WTC11 (cell line): ENCODE measurements around the gene KLK1. TPM values are rescaled to one million over a fixed set of nuclear protein-coding genes. Genes with fewer than 3 reads are reported as not detected.
A peak's percentile ranks its signal among the peaks of the same experiment; 100 is the strongest.

Experiments
- ATAC-seq: fragments of 200-7000 bp; cut with Tn5 transposase; 2 replicates; pipeline ENCODE4 v1.10.0; 2021; ENCODE audit warnings: mild to moderate bottlenecking, moderate library complexity
- CTCF ChIA-PET: fragments of 300-600 bp; sonication (Branson Sonifier 250); formaldehyde crosslinking; loops from one replicate; lab custom pipeline; 2021; ENCODE audit warnings: antibody characterized with exemption; lab: Charles Lee
- POLR2A ChIA-PET: fragments of 350-600 bp; sonication (Branson Sonifier 250); formaldehyde crosslinking; loops from one replicate; lab custom pipeline; 2021; ENCODE audit warnings: antibody characterized with exemption; lab: Charles Lee
- DNase-seq: peaks from one replicate; pipeline ENCODE4 v3.0.0; 2021; ENCODE audit warnings: low spot score
- H3K27ac Mint-ChIP-seq: 2 replicates; pipeline ENCODE4 v1.8.0; 2021; ENCODE audit warnings: mixed read lengths
- H3K27me3 Mint-ChIP-seq: 2 replicates; pipeline ENCODE4 v1.8.0; 2021; ENCODE audit warnings: low read depth, mild to moderate bottlenecking, moderate library complexity, mixed read lengths
- H3K36me3 Mint-ChIP-seq: 2 replicates; pipeline ENCODE4 v1.8.0; 2021; ENCODE audit warnings: mixed read lengths
- H3K4me1 Mint-ChIP-seq: 2 replicates; pipeline ENCODE4 v1.8.0; 2022; ENCODE audit warnings: mixed read lengths
- H3K4me3 Mint-ChIP-seq: 2 replicates; pipeline ENCODE4 v1.8.0; 2021; ENCODE audit warnings: mild to moderate bottlenecking, moderate library complexity, mixed read lengths
- H3K9me3 Mint-ChIP-seq: 2 replicates; pipeline ENCODE4 v1.8.0; 2021; ENCODE audit warnings: mixed read lengths
- CREB1 ChIP-seq: sonication (generic); formaldehyde crosslinking; IDR thresholded peaks from 2 replicates; pipeline ENCODE4 v1.8.0; 2023; ENCODE audit warnings: mild to moderate bottlenecking, missing genetic modification reagents
- ESRRA ChIP-seq: sonication (generic); formaldehyde crosslinking; IDR thresholded peaks from 2 replicates; pipeline ENCODE4 v1.8.1; 2022; ENCODE audit warnings: mild to moderate bottlenecking, missing genetic modification reagents, borderline replicate concordance
- FOXP1 ChIP-seq: sonication (generic); formaldehyde crosslinking; IDR thresholded peaks from 2 replicates; pipeline ENCODE4 v1.8.0; 2022; ENCODE audit warnings: missing genetic modification reagents, mild to moderate bottlenecking, moderate library complexity, borderline replicate concordance
- GABPB1 ChIP-seq: sonication (generic); formaldehyde crosslinking; IDR thresholded peaks from 2 replicates; pipeline ENCODE4 v1.8.1; 2023; ENCODE audit warnings: mild to moderate bottlenecking, missing genetic modification reagents
- KAT7 ChIP-seq: sonication (generic); formaldehyde crosslinking; IDR thresholded peaks from 2 replicates; pipeline ENCODE4 v1.8.1; 2023; ENCODE audit warnings: missing genetic modification reagents, mild to moderate bottlenecking, borderline replicate concordance
- PRRX2 ChIP-seq: fragments of 250-450 bp; sonication (Bioruptor Pico); IDR thresholded peaks from 2 replicates; pipeline ENCODE4 v1.8.0; 2021; ENCODE audit warnings: mild to moderate bottlenecking
- RORB ChIP-seq: fragments of 250-450 bp; sonication (Bioruptor Pico); IDR thresholded peaks from 2 replicates; pipeline ENCODE4 v1.9.0; 2021; ENCODE audit warnings: mild to moderate bottlenecking
- ZNF423 ChIP-seq: fragments of 250-450 bp; sonication (Bioruptor Pico); IDR thresholded peaks from 2 replicates; pipeline ENCODE4 v2.1.2; 2022; ENCODE audit warnings: mild to moderate bottlenecking, moderate library complexity
- total RNA-seq: library from RNA; stranded (reverse); gene quantifications from 3 replicates; pipeline ENCODE4 v1.2.3, GENCODE V29; 2021
- TF ChIP-seq, protein P1 (sequence below): fragments of 250-450 bp; sonication (Bioruptor Pico); IDR thresholded peaks from 2 replicates; pipeline ENCODE4 v2.1.2; 2022; ENCODE audit warnings: mild to moderate bottlenecking, moderate library complexity
- TF ChIP-seq, protein P2 (sequence below): sonication (generic); formaldehyde crosslinking; IDR thresholded peaks from 2 replicates; pipeline ENCODE4 v1.8.1; 2022; ENCODE audit warnings: missing genetic modification reagents, borderline replicate concordance
- TF ChIP-seq, protein P3 (sequence below): sonication (generic); formaldehyde crosslinking; IDR thresholded peaks from 2 replicates; pipeline ENCODE4 v1.8.0; 2022; ENCODE audit warnings: mild to moderate bottlenecking, missing genetic modification reagents
- TF ChIP-seq, protein P4 (sequence below): sonication (generic); formaldehyde crosslinking; IDR thresholded peaks from 2 replicates; pipeline ENCODE4 v1.8.1; 2022; ENCODE audit warnings: mild to moderate bottlenecking, missing genetic modification reagents, moderate library complexity, borderline replicate concordance
- TF ChIP-seq, protein P5 (sequence below): sonication (generic); formaldehyde crosslinking; IDR thresholded peaks from 2 replicates; pipeline ENCODE4 v1.8.0; 2023; ENCODE audit warnings: missing genetic modification reagents, mild to moderate bottlenecking, borderline replicate concordance
- TF ChIP-seq, protein P6 (sequence below): sonication (generic); formaldehyde crosslinking; IDR thresholded peaks from 2 replicates; pipeline ENCODE4 v1.8.0; 2022; ENCODE audit warnings: missing genetic modification reagents
- TF ChIP-seq, protein P7 (sequence below): sonication (generic); formaldehyde crosslinking; IDR thresholded peaks from 2 replicates; pipeline ENCODE4 v1.8.1; 2022; ENCODE audit warnings: mild to moderate bottlenecking, moderate library complexity, missing genetic modification reagents

Gene KLK1
- total RNA-seq, 1 experiment from 2014 or later = 3.9 TPM

DNA sequence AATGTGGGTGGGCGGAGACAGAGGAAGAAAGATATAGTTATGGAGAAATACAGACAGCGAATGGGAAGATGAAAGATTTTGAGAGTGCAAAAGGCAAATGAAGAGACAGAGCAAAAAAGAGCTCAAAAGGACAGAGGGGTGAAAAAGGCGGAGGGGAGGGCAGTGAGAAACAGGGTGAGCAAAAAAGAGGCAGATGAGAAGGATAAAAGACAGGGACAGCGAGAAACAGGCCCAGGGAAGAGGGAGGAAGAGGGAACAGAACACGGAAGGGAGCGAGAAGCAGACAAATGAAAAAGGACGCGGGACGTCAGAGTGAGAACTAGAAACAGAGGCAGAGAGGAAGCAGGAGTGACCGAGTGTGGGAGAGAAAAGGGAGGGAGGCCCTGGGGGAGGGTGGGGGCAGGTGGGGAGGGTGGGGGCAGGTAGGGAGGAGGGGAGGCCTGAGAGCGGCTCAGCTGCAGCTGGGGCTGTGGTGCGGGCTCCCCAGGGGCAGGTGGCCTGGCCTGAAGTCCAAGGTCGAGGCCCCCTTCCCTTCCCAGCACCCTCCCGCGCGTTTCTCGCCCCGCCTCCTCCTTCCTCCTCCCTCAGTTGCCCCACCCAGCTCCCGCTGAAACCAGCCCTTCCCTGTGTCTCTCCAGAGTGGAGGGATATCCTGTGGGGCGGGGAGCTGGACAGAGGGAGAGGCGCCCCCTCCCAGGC, 2.9 kb downstream of the KLK1 start:
- CTCF ChIA-PET = interaction anchor here (0.7 to 1.4 kb wide), 8 partner anchors 9 to 265 kb away, joined by 3 to 5 read pairs (median 3); no protein-coding TSS in a partner anchor
- TF ChIP-seq CREB1 (CRISPR knock-in tag) = no peak
- TF ChIP-seq, protein P1, sequence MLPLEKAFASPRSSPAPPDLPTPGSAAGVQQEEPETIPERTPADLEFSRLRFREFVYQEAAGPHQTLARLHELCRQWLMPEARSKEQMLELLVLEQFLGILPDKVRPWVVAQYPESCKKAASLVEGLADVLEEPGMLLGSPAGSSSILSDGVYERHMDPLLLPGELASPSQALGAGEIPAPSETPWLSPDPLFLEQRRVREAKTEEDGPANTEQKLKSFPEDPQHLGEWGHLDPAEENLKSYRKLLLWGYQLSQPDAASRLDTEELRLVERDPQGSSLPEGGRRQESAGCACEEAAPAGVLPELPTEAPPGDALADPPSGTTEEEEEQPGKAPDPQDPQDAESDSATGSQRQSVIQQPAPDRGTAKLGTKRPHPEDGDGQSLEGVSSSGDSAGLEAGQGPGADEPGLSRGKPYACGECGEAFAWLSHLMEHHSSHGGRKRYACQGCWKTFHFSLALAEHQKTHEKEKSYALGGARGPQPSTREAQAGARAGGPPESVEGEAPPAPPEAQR (CRISPR knock-in tag) = no peak
- TF ChIP-seq, protein P2, sequence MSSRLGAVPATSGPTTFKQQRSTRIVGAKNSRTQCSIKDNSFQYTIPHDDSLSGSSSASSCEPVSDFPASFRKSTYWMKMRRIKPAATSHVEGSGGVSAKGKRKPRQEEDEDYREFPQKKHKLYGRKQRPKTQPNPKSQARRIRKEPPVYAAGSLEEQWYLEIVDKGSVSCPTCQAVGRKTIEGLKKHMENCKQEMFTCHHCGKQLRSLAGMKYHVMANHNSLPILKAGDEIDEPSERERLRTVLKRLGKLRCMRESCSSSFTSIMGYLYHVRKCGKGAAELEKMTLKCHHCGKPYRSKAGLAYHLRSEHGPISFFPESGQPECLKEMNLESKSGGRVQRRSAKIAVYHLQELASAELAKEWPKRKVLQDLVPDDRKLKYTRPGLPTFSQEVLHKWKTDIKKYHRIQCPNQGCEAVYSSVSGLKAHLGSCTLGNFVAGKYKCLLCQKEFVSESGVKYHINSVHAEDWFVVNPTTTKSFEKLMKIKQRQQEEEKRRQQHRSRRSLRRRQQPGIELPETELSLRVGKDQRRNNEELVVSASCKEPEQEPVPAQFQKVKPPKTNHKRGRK = 0 out of 2 replicates have a peak, but pooled peaks have one; percentile 46
- Mint-ChIP-seq H3K27me3 (peaks cover 88% of the 10 kb centered on the region), H3K4me3 (peak overlapping the region; percentile 77), H3K9me3 (no peaks in the 10 kb centered on the region), H3K36me3 (no peaks in the 10 kb centered on the region), H3K27ac (no peak overlapping the region), H3K4me1 (peaks cover 37% of the 10 kb centered on the region)
- DNase-seq (no peak), ATAC-seq (peak; percentile 15)
- POLR2A ChIA-PET = interaction anchor here (0.9 kb wide), 2 partner anchors 16 to 25 kb away, joined by 3 read pairs; no protein-coding TSS in a partner anchor

DNA sequence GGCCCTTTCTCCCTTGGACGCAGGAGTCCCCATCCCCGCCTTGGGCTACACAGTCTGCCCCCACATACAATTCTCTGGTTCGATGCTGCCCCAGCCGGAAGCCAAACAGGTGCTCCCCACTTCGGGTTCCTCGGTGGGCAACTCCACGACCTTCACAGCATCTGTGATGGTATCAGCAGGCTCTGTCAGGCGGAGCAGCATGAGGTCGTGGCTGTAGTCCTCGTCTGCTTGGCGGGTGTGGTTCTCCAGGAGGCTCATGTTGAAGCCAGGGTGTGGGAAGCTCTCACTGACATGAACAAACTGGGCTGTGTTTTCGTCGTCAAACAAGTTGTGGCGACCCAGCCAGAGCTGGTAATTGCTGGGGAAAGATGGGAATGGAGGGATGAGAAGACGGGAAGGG, 3.5 kb downstream of the KLK1 start:
- Mint-ChIP-seq H3K36me3 (no peaks in the 10 kb centered on the region; the same call in 1 of the 2 replicates), H3K9me3 (peaks cover 6% of the 10 kb centered on the region), H3K27me3 (peaks cover 90% of the 10 kb centered on the region), H3K27ac (no peak overlapping the region), H3K4me1 (peaks cover 37% of the 10 kb centered on the region), H3K4me3 (peak overlapping the region; percentile 77)
- ATAC-seq (no peak), DNase-seq (no peak)
- ChIA-PET POLR2A (interaction anchor here (0.9 kb wide), 2 partner anchors 15 to 24 kb away, joined by 3 read pairs; no protein-coding TSS in a partner anchor), CTCF (interaction anchor here (0.7 to 1.4 kb wide), 8 partner anchors 10 to 264 kb away, joined by 3 to 5 read pairs (median 3); no protein-coding TSS in a partner anchor)
- TF ChIP-seq, protein P3, sequence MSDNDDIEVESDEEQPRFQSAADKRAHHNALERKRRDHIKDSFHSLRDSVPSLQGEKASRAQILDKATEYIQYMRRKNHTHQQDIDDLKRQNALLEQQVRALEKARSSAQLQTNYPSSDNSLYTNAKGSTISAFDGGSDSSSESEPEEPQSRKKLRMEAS (CRISPR knock-in tag) = peak; percentile 68
- TF ChIP-seq, protein P4, sequence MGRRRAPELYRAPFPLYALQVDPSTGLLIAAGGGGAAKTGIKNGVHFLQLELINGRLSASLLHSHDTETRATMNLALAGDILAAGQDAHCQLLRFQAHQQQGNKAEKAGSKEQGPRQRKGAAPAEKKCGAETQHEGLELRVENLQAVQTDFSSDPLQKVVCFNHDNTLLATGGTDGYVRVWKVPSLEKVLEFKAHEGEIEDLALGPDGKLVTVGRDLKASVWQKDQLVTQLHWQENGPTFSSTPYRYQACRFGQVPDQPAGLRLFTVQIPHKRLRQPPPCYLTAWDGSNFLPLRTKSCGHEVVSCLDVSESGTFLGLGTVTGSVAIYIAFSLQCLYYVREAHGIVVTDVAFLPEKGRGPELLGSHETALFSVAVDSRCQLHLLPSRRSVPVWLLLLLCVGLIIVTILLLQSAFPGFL (CRISPR knock-in tag) = no peak
- TF ChIP-seq, protein P5, sequence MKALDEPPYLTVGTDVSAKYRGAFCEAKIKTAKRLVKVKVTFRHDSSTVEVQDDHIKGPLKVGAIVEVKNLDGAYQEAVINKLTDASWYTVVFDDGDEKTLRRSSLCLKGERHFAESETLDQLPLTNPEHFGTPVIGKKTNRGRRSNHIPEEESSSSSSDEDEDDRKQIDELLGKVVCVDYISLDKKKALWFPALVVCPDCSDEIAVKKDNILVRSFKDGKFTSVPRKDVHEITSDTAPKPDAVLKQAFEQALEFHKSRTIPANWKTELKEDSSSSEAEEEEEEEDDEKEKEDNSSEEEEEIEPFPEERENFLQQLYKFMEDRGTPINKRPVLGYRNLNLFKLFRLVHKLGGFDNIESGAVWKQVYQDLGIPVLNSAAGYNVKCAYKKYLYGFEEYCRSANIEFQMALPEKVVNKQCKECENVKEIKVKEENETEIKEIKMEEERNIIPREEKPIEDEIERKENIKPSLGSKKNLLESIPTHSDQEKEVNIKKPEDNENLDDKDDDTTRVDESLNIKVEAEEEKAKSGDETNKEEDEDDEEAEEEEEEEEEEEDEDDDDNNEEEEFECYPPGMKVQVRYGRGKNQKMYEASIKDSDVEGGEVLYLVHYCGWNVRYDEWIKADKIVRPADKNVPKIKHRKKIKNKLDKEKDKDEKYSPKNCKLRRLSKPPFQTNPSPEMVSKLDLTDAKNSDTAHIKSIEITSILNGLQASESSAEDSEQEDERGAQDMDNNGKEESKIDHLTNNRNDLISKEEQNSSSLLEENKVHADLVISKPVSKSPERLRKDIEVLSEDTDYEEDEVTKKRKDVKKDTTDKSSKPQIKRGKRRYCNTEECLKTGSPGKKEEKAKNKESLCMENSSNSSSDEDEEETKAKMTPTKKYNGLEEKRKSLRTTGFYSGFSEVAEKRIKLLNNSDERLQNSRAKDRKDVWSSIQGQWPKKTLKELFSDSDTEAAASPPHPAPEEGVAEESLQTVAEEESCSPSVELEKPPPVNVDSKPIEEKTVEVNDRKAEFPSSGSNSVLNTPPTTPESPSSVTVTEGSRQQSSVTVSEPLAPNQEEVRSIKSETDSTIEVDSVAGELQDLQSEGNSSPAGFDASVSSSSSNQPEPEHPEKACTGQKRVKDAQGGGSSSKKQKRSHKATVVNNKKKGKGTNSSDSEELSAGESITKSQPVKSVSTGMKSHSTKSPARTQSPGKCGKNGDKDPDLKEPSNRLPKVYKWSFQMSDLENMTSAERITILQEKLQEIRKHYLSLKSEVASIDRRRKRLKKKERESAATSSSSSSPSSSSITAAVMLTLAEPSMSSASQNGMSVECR (CRISPR knock-in tag) = 0 out of 2 replicates have a peak, but pooled peaks have one; percentile 35

DNA sequence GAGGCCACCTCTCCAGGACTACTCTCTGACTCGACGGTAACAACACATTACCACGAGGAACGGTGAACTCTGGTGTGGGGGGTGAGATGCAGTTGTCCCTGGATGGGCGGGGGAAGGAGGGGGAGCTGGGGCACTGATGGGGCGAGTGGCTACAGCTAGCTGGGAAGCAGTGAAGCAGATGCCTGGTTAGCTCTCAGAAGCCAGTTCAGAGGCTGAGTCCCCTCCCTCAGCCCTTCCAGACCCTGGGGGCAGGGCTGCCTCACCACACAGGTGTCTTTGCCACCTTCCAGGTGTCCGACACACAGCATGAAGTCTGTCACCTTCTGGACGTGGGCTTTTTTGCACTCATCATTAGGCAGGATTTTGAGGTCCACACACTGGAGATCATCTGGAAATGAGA, 4.0 kb downstream of the KLK1 start:
- Mint-ChIP-seq H3K27ac (no peak overlapping the region), H3K36me3 (no peaks in the 10 kb centered on the region; the same call in 1 of the 2 replicates), H3K4me1 (peaks cover 37% of the 10 kb centered on the region), H3K4me3 (peak overlapping the region; percentile 77), H3K9me3 (peaks cover 10% of the 10 kb centered on the region), H3K27me3 (peaks cover 90% of the 10 kb centered on the region)
- DNase-seq = no peak
- ATAC-seq = no peak
- POLR2A ChIA-PET = no interaction called here
- CTCF ChIA-PET = interaction anchor here (0.8 to 0.9 kb wide), 3 partner anchors 20 to 197 kb away, joined by 3 to 4 read pairs (median 3); no protein-coding TSS in a partner anchor
- TF ChIP-seq GABPB1 (CRISPR knock-in tag) = no peak
- no peak for TF ChIP-seq RORB (CRISPR knock-in tag)
- TF ChIP-seq, protein P6, sequence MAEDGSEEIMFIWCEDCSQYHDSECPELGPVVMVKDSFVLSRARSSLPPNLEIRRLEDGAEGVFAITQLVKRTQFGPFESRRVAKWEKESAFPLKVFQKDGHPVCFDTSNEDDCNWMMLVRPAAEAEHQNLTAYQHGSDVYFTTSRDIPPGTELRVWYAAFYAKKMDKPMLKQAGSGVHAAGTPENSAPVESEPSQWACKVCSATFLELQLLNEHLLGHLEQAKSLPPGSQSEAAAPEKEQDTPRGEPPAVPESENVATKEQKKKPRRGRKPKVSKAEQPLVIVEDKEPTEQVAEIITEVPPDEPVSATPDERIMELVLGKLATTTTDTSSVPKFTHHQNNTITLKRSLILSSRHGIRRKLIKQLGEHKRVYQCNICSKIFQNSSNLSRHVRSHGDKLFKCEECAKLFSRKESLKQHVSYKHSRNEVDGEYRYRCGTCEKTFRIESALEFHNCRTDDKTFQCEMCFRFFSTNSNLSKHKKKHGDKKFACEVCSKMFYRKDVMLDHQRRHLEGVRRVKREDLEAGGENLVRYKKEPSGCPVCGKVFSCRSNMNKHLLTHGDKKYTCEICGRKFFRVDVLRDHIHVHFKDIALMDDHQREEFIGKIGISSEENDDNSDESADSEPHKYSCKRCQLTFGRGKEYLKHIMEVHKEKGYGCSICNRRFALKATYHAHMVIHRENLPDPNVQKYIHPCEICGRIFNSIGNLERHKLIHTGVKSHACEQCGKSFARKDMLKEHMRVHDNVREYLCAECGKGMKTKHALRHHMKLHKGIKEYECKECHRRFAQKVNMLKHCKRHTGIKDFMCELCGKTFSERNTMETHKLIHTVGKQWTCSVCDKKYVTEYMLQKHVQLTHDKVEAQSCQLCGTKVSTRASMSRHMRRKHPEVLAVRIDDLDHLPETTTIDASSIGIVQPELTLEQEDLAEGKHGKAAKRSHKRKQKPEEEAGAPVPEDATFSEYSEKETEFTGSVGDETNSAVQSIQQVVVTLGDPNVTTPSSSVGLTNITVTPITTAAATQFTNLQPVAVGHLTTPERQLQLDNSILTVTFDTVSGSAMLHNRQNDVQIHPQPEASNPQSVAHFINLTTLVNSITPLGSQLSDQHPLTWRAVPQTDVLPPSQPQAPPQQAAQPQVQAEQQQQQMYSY = no peak
- TF ChIP-seq, protein P7, sequence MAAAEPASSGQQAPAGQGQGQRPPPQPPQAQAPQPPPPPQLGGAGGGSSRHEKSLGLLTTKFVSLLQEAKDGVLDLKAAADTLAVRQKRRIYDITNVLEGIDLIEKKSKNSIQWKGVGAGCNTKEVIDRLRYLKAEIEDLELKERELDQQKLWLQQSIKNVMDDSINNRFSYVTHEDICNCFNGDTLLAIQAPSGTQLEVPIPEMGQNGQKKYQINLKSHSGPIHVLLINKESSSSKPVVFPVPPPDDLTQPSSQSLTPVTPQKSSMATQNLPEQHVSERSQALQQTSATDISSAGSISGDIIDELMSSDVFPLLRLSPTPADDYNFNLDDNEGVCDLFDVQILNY (CRISPR knock-in tag) = no peak
- no peak for TF ChIP-seq PRRX2
- no peak for TF ChIP-seq ZNF423 (CRISPR knock-in tag)
- no peak for TF ChIP-seq KAT7
- TF ChIP-seq ESRRA (CRISPR knock-in tag) = no peak
- TF ChIP-seq FOXP1 (CRISPR knock-in tag) = no peak
